ENCODE results near the gene DLEC1. TPM values are rescaled to one million over a fixed set of nuclear protein-coding genes. Genes with fewer than 3 reads are reported as not detected.
"Not testable (repeated sequence)": the region's sequence is repeated elsewhere in the genome, so short reads cannot be mapped to it uniquely, and the experiment has no call there.

The DLEC1 gene
- total RNA-seq, 4 donors from 2014 or later, result 0.07 to 0.78 (median 0.16) TPM

- H3K9me3 ChIP-seq, result no peaks in the 10 kb centered on the region
- H3K4me3 ChIP-seq, result no peak overlapping the region
- H3K27ac ChIP-seq, result no peak overlapping the region
- H3K27me3 ChIP-seq, result no peaks in the 10 kb centered on the region
- TF ChIP-seq EP300 (IDR thresholded peaks at IDR 0.05), result no peak
- no peak for TF ChIP-seq CTCF (IDR thresholded peaks at IDR 0.05)
- no peak for TF ChIP-seq POLR2A (IDR thresholded peaks at IDR 0.05)
- TF ChIP-seq POLR2AphosphoS5 (IDR thresholded peaks at IDR 0.05), result no peak
- peaks cover 0 to 33% (median 11%) of the 10 kb centered on the region in 3 donors for H3K4me1 ChIP-seq
- 50% methylated on average over 1 of the region's 3 CpGs; no CpG with 5 or more reads in 1 of the 2 donors for WGBS, 2 donors (ENCODE audit: low coverage in 1 of 2)
- no peak for ATAC-seq
- H3K36me3 ChIP-seq, result peaks cover 0 to 98% of the 10 kb centered on the region in 2 donors
Measured at GRCh38 chr3:38130631-38131065, 91.6 kb downstream of the DLEC1 start.

GRCh38 chr3:38131621-38132369 is 92.8 kb downstream of the DLEC1 start:
- Histone ChIP-seq H3K27ac (no peak overlapping the region), H3K4me1 (peaks cover 0 to 40% (median 12%) of the 10 kb centered on the region in 3 donors), H3K9me3 (no peaks in the 10 kb centered on the region)

GRCh38 chr3:38133209-38133556 is 94.2 kb downstream of the DLEC1 start:
- no peaks in the 10 kb centered on the region for H3K27me3 ChIP-seq
- no peak overlapping the region for H3K4me3 ChIP-seq
- no peak overlapping the region for H3K27ac ChIP-seq
- TF ChIP-seq CTCF (IDR thresholded peaks at IDR 0.05), result no peak
- TF ChIP-seq POLR2AphosphoS5 (IDR thresholded peaks at IDR 0.05), result no peak
- no peak for TF ChIP-seq EP300 (IDR thresholded peaks at IDR 0.05)
- no peak for TF ChIP-seq POLR2A (IDR thresholded peaks at IDR 0.05)
- ATAC-seq, result no peak
- H3K4me1 ChIP-seq, result peaks cover 0 to 47% (median 12%) of the 10 kb centered on the region in 3 donors
- H3K36me3 ChIP-seq, result peaks cover 0 to 73% of the 10 kb centered on the region in 2 donors
- 67 to 89% methylated on average over 1 to 3 of the region's 3 CpGs for WGBS, 2 donors (ENCODE audit: low coverage in 1 of 2)
- H3K9me3 ChIP-seq, result no peaks in the 10 kb centered on the region

More at GRCh38 chr3:38131621-38132369, 92.8 kb downstream of the DLEC1 start:
- no peak overlapping the region for H3K4me3 ChIP-seq
- 57 to 75% methylated on average over 1 of the region's 6 CpGs for WGBS, 2 donors (ENCODE audit: low coverage in 1 of 2)
- peaks cover 0 to 87% of the 10 kb centered on the region in 2 donors for H3K36me3 ChIP-seq
- no peaks in the 10 kb centered on the region for H3K27me3 ChIP-seq
- no peak for ATAC-seq
- peak in 1 of 4 experiments; percentile 32 for TF ChIP-seq CTCF (IDR thresholded peaks at IDR 0.05)
- no peak for TF ChIP-seq EP300 (IDR thresholded peaks at IDR 0.05)

GRCh38 chr3:38133557-38134405 is 94.8 kb downstream of the DLEC1 start:
- ATAC-seq, result no peak
- H3K9me3 ChIP-seq, result no peaks in the 10 kb centered on the region
- WGBS, 2 donors (ENCODE audit: low coverage in 1 of 2), result 82% methylated on average over 6 to 9 of the region's 10 CpGs
- H3K4me1 ChIP-seq, result peaks cover 0 to 48% (median 12%) of the 10 kb centered on the region in 3 donors
- H3K27me3 ChIP-seq, result no peaks in the 10 kb centered on the region
- no peak overlapping the region for H3K27ac ChIP-seq
- peaks cover 0 to 67% of the 10 kb centered on the region in 2 donors for H3K36me3 ChIP-seq
- no peak for TF ChIP-seq POLR2A (IDR thresholded peaks at IDR 0.05)
- no peak for TF ChIP-seq POLR2AphosphoS5 (IDR thresholded peaks at IDR 0.05)
- TF ChIP-seq CTCF (IDR thresholded peaks at IDR 0.05), result no peak
- no peak for TF ChIP-seq EP300 (IDR thresholded peaks at IDR 0.05)
- H3K4me3 ChIP-seq, result no peak overlapping the region

GRCh38 chr3:38134517-38135143 is 95.6 kb downstream of the DLEC1 start:
- not testable (repeated sequence) for H3K9me3 ChIP-seq, ATAC-seq, H3K27ac ChIP-seq, H3K27me3 ChIP-seq, H3K4me3 ChIP-seq
- Histone ChIP-seq H3K36me3 (peaks cover 0 to 58% of the 10 kb centered on the region in 2 donors), H3K4me1 (peaks cover 2 to 56% (median 17%) of the 10 kb centered on the region in 3 donors)
- 83 to 100% methylated on average over 1 to 6 of the region's 10 CpGs for WGBS, 2 donors (ENCODE audit: low coverage in 1 of 2)

DNA sequence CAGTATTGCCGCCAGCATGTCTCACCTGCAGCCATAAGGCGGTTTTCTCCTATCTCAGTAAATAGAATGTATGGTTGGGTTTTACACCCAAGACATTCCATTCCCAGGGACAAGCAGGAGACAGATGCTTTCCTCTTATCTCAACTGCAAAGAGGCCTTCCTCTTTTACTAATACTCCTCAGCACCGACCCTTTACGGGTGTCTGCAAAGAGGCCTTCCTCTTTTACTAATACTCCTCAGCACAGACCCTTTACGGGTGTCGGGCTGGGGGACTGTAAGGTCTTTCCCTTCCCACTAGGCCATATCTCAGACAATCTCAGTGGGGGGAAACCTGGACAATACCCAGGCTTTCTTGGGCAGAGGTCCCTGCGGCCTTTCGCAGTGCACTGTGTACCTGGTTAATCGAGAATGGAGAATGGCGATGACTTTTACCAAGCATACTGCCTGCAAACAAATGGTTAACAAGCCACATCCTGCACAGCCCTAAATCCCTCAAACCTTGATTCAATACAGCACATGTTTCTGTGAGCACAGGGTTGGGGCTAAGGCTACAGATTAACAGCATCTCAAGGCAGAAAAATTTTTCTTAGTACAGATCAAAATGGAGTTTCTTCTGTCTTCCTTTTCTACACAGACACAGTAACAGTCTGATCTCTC is 96.7 kb downstream of the DLEC1 start:
- H3K27ac ChIP-seq, result peak overlapping the region in 3 of 4 donors; percentile 87 to 94 (median 89)
- H3K4me1 ChIP-seq, result peaks cover 5 to 67% (median 21%) of the 10 kb centered on the region in 3 donors
- not testable (repeated sequence) for H3K9me3 ChIP-seq, H3K27me3 ChIP-seq, ATAC-seq
- 67 to 74% methylated on average over 4 to 7 of the region's 10 CpGs for WGBS, 2 donors (ENCODE audit: low coverage in 1 of 2)
- peak overlapping the region; percentile 79 to 96 for H3K4me3 ChIP-seq
- peaks cover 0 to 53% of the 10 kb centered on the region in 2 donors for H3K36me3 ChIP-seq

Data from gastroesophageal sphincter (tissue), 4 donors.